Tibial nerve (tissue), 3 donors: Measurements from ENCODE around the gene NMT2.

Experiments
- CTCF ChIP-seq, 5 experiments: fragments of 200-600 bp in 3 of 5; fragments of 450-650 bp in 2 of 5; sonication (generic) in 3 of 5; IDR thresholded peaks; one replicate each; pipeline ENCODE4 v1.5.1; 2016 to 2019; ENCODE audit warnings: antibody characterized with exemption in 5 of 5, mild to moderate bottlenecking in 3 of 5, moderate library complexity in 2 of 5
- POLR2A ChIP-seq, 2 donors: fragments of 450-650 bp; IDR thresholded peaks; one replicate each; pipeline ENCODE4 v1.6.1; 2017; ENCODE audit warnings: antibody characterized with exemption in 2 of 2, mild to moderate bottlenecking in 2 of 2, moderate library complexity in 2 of 2

DNA sequence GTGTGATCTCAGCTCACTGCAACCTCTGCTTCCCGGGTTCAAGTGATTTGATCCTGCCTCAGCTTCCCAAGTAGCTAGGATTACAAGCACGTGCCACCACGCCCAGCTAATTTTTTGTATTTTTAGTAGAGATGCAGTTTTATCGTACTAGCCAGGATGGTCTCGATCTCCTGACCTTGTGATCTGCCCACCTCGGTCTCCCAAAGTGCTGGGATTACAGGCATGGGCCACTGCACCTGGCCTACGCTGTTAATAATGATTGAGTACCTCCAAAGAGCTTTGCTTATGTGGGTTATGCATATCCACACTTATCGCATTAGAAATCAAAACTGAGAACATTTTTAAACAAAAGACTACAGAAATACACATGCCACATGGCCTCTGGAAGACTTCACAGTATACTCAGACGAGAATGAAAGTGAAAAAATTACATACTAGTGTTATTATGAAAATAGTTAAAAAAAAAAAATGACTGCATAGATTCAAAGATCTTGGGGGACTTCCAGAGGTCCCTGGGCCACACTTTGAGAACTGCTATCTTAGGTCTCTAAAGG, 45.9 kb downstream of the NMT2 start:
- no peak for TF ChIP-seq CTCF (IDR thresholded peaks at IDR 0.05)
- TF ChIP-seq POLR2A (IDR thresholded peaks at IDR 0.05): no peak
